Activated CD4-positive, alpha-beta T cell treated with anti-CD3 and anti-CD28 coated beads, Interleukin-2, amount 10 ng/mL, durations not matched to agents 24 days and 14 days (primary cell): ENCODE measurements around the gene KREMEN2. TPM values are rescaled to one million over a fixed set of nuclear protein-coding genes. Genes with fewer than 3 reads are reported as not detected.

Source experiments
- DNase-seq: peaks from one replicate; pipeline ENCODE4 v3.0.0; 2022
- H3K27ac Mint-ChIP-seq: one replicate; pipeline ENCODE4 v1.8.0; 2022; ENCODE audit warnings: mild to moderate bottlenecking, mixed read lengths
- H3K27me3 Mint-ChIP-seq: one replicate; pipeline ENCODE4 v1.8.0; 2022; ENCODE audit warnings: mixed read lengths
- H3K36me3 Mint-ChIP-seq: one replicate; pipeline ENCODE4 v1.8.0; 2022; ENCODE audit warnings: low read depth, mild to moderate bottlenecking, mixed read lengths
- H3K4me1 Mint-ChIP-seq: one replicate; pipeline ENCODE4 v1.8.0; 2021; ENCODE audit warnings: mixed read lengths
- H3K4me3 Mint-ChIP-seq: one replicate; pipeline ENCODE4 v1.8.0; 2022; ENCODE audit warnings: mild to moderate bottlenecking, moderate library complexity, mixed read lengths
- H3K9me3 Mint-ChIP-seq: one replicate; pipeline ENCODE4 v1.8.0; 2021; ENCODE audit warnings: mixed read lengths
- intact Hi-C: fragments of 100-400 bp; cut with micrococcal nuclease; formaldehyde crosslinking; loops from one replicate; pipeline ENCODE4 v1.15.1; 2023
- total RNA-seq: library from RNA; stranded (reverse); gene quantifications from 2 replicates; pipeline ENCODE4 v1.2.3, GENCODE V29; 2022

The KREMEN2 gene
- total RNA-seq, 1 donor from 2014 or later = 0.28 TPM

DNA sequence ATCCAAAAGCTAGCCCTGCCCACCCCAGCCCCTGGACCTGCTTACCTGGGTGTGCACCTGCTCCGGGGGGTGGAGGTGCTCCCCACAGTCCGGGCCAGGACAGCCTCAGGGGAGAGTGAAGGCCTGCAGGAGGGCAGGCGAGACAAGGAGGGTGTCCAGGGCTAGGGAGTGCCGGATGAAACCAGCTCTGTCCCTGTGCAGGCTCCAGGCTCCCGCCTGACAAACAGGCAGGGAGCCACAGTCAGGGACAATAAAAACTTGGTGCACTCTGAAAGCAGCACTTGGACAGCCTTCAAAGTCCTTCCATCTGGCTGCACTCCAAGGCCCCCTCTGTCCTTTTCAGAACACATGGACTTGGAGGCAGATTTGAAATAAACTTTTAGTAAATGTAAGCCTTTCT, 9.0 kb downstream of the KREMEN2 start:
- H3K36me3 Mint-ChIP-seq = peaks cover 25% of the 10 kb centered on the region
- peaks cover 26% of the 10 kb centered on the region for H3K4me1 Mint-ChIP-seq
- H3K9me3 Mint-ChIP-seq = no peaks in the 10 kb centered on the region
- H3K27me3 Mint-ChIP-seq = peaks cover 4% of the 10 kb centered on the region
- no peak overlapping the region for H3K27ac Mint-ChIP-seq
- DNase-seq = no peak
- no peak overlapping the region for H3K4me3 Mint-ChIP-seq
- intact Hi-C loops = no loop called here

DNA sequence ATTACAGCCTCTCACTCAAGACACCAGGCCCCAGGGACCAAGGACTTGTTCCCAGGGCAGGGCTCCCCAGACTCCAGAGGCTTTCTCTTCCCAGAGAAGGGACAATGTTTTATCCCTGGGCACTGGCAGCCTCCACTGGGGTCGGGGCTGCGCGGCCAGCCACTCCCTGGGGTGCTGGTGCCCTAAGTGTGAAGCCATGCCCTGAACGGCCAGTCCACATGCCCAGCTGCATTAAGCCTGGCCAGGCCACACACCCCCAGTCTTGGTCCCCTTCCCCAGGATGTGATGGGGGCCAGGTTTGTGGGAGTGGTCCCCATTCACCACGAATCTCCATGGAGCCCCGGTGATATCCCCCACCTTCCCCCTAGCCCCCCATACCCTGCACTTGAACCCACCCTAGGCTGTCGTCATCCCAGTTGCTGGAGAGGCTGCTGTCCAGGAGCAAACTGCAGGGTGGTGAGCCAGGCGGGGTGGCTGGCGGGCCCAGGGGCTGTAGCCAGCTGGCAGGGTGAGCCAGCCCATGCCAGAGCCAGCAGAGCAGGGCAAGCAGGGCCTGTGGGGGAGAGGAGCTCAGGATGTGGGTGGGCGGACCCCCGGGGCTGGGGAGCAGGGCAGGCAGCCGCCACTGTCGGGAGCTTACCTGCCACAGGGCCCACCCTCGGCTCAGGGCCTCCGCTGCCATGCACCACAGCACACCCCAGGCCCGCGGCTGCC, 9.7 kb downstream of the KREMEN2 start:
- Mint-ChIP-seq H3K27me3 (no peaks in the 10 kb centered on the region), H3K4me1 (peaks cover 20% of the 10 kb centered on the region), H3K27ac (no peak overlapping the region), H3K36me3 (peaks cover 23% of the 10 kb centered on the region), H3K4me3 (no peak overlapping the region), H3K9me3 (no peaks in the 10 kb centered on the region)
- intact Hi-C loops = no loop called here
- no peak for DNase-seq

GRCh38 chr16:2974319-2975056, 10.4 kb downstream of the KREMEN2 start:
- H3K36me3 Mint-ChIP-seq = peaks cover 24% of the 10 kb centered on the region
- H3K4me1 Mint-ChIP-seq = peaks cover 20% of the 10 kb centered on the region
- H3K27ac Mint-ChIP-seq = no peak overlapping the region
- no peak for DNase-seq
- intact Hi-C loops = no loop called here
- no peaks in the 10 kb centered on the region for H3K9me3 Mint-ChIP-seq
- no peaks in the 10 kb centered on the region for H3K27me3 Mint-ChIP-seq
- no peak overlapping the region for H3K4me3 Mint-ChIP-seq

- Mint-ChIP-seq H3K9me3 (no peaks in the 10 kb centered on the region), H3K36me3 (peaks cover 27% of the 10 kb centered on the region), H3K4me1 (peaks cover 19% of the 10 kb centered on the region), H3K27me3 (no peaks in the 10 kb centered on the region), H3K4me3 (no peak overlapping the region), H3K27ac (no peak overlapping the region)
- DNase-seq = no peak
- intact Hi-C loops = no loop called here
Observed at GRCh38 chr16:2975161-2975795, 11.2 kb downstream of the KREMEN2 start.

DNA sequence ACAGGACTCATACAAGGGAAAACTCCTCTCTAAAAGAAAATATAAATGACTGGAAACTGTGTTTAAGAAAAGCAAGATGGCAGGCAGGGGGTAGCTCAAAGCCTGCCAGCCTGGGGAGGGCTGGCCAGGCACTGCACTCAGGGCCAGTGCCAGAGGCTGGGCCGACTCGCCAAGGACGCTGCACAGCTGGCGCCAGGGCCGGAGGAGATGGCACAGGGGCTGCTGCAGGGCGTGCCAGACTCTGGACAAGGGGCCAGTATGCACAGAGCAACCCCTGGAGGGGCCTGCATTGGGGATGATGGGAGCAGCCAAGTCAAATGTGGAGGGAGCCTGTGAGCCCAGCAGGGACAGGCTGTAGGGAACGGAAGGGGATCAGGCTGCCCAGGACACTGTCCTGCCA, 12.1 kb downstream of the KREMEN2 start:
- Mint-ChIP-seq H3K27ac (no peak overlapping the region), H3K36me3 (peaks cover 21% of the 10 kb centered on the region), H3K27me3 (no peaks in the 10 kb centered on the region), H3K4me1 (peaks cover 15% of the 10 kb centered on the region), H3K4me3 (no peak overlapping the region), H3K9me3 (no peaks in the 10 kb centered on the region)
- intact Hi-C loops = no loop called here
- DNase-seq = no peak

DNA sequence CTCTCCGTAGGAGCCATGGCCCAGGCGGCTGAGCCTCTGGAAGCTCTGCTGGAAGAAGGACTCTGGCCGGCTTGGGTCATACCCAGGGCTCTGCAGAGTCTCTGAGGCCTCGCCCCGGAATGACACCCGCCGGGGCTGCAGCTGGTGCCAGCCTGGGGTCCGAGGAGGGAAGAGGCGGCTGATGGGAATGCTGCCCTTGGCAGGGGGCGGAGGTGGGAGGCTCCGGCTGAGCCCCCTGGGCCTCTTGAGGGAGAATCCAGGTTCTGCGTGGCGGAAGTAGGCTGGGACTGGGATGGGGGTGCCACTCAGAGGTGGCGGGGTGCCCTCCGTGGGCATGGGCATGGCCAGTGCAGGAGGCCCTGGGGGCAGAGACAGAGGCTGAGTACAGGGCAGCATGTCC, 12.6 kb downstream of the KREMEN2 start:
- Mint-ChIP-seq H3K36me3 (peaks cover 21% of the 10 kb centered on the region), H3K27me3 (peaks cover under 1% of the 10 kb centered on the region), H3K9me3 (no peaks in the 10 kb centered on the region), H3K4me1 (peaks cover 17% of the 10 kb centered on the region), H3K4me3 (no peak overlapping the region), H3K27ac (no peak overlapping the region)
- intact Hi-C loops = no loop called here
- no peak for DNase-seq

DNA sequence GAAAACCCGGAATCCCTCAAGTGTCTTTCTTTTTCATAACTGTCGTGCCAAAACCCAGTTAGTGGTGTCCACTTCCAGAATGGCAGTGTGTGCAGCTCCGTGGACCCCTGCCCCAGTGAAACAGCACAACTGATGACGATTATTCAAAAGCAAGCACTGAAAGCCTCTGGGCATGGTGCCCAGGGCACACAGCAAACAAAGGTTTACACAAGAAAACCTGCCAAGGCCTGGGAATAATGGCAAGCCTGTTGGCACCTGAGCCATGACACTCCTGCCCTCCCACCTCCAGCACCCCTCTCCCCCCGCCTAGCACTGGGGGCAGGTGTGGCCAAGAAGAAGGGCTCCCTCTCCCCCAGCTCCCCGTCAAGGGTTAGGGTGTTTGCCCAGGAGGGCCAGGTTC, 13.4 kb downstream of the KREMEN2 start:
- no peak overlapping the region for H3K4me3 Mint-ChIP-seq
- H3K4me1 Mint-ChIP-seq = peaks cover 16% of the 10 kb centered on the region
- no peak for DNase-seq
- peaks cover 3% of the 10 kb centered on the region for H3K27me3 Mint-ChIP-seq
- H3K9me3 Mint-ChIP-seq = no peaks in the 10 kb centered on the region
- intact Hi-C loops = no loop called here
- no peak overlapping the region for H3K27ac Mint-ChIP-seq
- peaks cover 16% of the 10 kb centered on the region for H3K36me3 Mint-ChIP-seq

DNA sequence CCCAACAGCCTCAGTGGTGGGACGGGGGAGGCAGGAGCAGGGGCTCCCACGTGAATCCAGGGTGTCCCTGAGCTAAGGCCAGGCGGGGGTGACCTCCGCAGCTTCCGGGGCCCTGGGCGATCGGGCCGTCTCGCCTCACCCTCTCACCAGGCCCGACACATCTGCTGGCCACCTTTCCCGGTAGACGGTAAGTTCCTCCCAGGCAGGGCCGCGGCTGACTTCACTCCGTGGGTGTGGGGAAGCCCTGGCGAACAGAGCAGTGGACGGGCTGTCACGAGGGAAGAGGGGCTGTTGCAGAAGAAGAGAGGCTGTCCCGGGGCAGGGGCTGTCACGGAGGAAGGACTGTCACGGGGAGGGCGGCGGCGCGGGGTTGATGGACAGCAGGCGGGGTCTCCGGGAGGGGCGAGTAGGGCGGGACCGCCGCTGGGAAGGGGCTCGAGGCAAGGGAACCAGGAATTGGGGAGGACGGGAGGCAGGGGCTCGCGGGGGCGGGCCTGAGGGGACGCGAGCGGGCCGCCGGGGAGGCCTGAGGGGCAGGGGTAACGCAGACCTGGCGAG, 15.7 kb downstream of the KREMEN2 start:
- peak; percentile 81 for DNase-seq
- H3K9me3 Mint-ChIP-seq = no peaks in the 10 kb centered on the region
- peak overlapping the region; percentile 95 for H3K4me3 Mint-ChIP-seq
- H3K4me1 Mint-ChIP-seq = peaks cover 22% of the 10 kb centered on the region
- peaks cover 12% of the 10 kb centered on the region for H3K36me3 Mint-ChIP-seq
- H3K27me3 Mint-ChIP-seq = peaks cover 6% of the 10 kb centered on the region
- H3K27ac Mint-ChIP-seq = peak overlapping the region; percentile 84
- intact Hi-C loops = loop anchor here (1.0 kb wide), 1 partner anchor 9 kb away; no protein-coding TSS in a partner anchor

- intact Hi-C loops = loop anchor here (1.0 kb wide), 1 partner anchor 10 kb away; no protein-coding TSS in a partner anchor
- H3K4me1 Mint-ChIP-seq = peaks cover 22% of the 10 kb centered on the region
- peak within 1 kb of the TSS; percentile 95 for H3K4me3 Mint-ChIP-seq
- peak; percentile 99 for DNase-seq
- H3K9me3 Mint-ChIP-seq = no peaks in the 10 kb centered on the region
- H3K36me3 Mint-ChIP-seq = peaks cover 12% of the 10 kb centered on the region
- H3K27ac Mint-ChIP-seq = peak within 1 kb of the TSS; percentile 85
- peaks cover 6% of the 10 kb centered on the region for H3K27me3 Mint-ChIP-seq
Observed at GRCh38 chr16:2980227-2981176, 16.4 kb downstream of the KREMEN2 start, which contains the start of gene PKMYT1. PKMYT1 (minus strand) TSS chr16:2980446; CDS start chr16:2979657, 789 bp downstream.

GRCh38 chr16:2981177-2981898, 17.3 kb downstream of the KREMEN2 start:
- Mint-ChIP-seq H3K4me1 (peaks cover 22% of the 10 kb centered on the region), H3K36me3 (peaks cover 10% of the 10 kb centered on the region), H3K27ac (peak overlapping the region; percentile 85), H3K4me3 (peak overlapping the region; percentile 95), H3K27me3 (peaks cover 6% of the 10 kb centered on the region), H3K9me3 (no peaks in the 10 kb centered on the region)
- peak; percentile 57 for DNase-seq
- intact Hi-C loops = no loop called here

- no peak for DNase-seq
- Mint-ChIP-seq H3K27me3 (peaks cover 6% of the 10 kb centered on the region), H3K9me3 (no peaks in the 10 kb centered on the region), H3K36me3 (peaks cover 9% of the 10 kb centered on the region), H3K4me3 (peak overlapping the region; percentile 95), H3K27ac (peak overlapping the region; percentile 83), H3K4me1 (peaks cover 21% of the 10 kb centered on the region)
- intact Hi-C loops = no loop called here
Observed at GRCh38 chr16:2981899-2982250, 17.8 kb downstream of the KREMEN2 start.

GRCh38 chr16:2982402-2982801, 18.3 kb downstream of the KREMEN2 start:
- H3K36me3 Mint-ChIP-seq = peaks cover 8% of the 10 kb centered on the region
- peaks cover 6% of the 10 kb centered on the region for H3K27me3 Mint-ChIP-seq
- H3K9me3 Mint-ChIP-seq = no peaks in the 10 kb centered on the region
- DNase-seq = no peak
- intact Hi-C loops = no loop called here
- H3K27ac Mint-ChIP-seq = no peak overlapping the region
- H3K4me3 Mint-ChIP-seq = peak overlapping the region; percentile 33
- H3K4me1 Mint-ChIP-seq = peaks cover 20% of the 10 kb centered on the region
